GM18505 (cell line): Measurements from ENCODE around the gene SYCP1.
"Not testable (repeated sequence)": the region's sequence is repeated elsewhere in the genome, so short reads cannot be mapped to it uniquely, and the experiment has no call there.

Experiments used
- ATAC-seq: cut with Tn5 transposase; IDR thresholded peaks from one replicate; pipeline ENCODE4 v1.9.1; 2021; ENCODE audit not compliant: unreplicated experiment
- POLR2A ChIP-seq: IDR thresholded peaks from 4 replicates; pipeline ENCODE4 v1.6.1; 2011; ENCODE audit warnings: borderline replicate concordance; ENCODE audit not compliant: insufficient read depth, insufficient read length; ENCODE audit errors: extremely low read depth

The SYCP1 gene, protein sequence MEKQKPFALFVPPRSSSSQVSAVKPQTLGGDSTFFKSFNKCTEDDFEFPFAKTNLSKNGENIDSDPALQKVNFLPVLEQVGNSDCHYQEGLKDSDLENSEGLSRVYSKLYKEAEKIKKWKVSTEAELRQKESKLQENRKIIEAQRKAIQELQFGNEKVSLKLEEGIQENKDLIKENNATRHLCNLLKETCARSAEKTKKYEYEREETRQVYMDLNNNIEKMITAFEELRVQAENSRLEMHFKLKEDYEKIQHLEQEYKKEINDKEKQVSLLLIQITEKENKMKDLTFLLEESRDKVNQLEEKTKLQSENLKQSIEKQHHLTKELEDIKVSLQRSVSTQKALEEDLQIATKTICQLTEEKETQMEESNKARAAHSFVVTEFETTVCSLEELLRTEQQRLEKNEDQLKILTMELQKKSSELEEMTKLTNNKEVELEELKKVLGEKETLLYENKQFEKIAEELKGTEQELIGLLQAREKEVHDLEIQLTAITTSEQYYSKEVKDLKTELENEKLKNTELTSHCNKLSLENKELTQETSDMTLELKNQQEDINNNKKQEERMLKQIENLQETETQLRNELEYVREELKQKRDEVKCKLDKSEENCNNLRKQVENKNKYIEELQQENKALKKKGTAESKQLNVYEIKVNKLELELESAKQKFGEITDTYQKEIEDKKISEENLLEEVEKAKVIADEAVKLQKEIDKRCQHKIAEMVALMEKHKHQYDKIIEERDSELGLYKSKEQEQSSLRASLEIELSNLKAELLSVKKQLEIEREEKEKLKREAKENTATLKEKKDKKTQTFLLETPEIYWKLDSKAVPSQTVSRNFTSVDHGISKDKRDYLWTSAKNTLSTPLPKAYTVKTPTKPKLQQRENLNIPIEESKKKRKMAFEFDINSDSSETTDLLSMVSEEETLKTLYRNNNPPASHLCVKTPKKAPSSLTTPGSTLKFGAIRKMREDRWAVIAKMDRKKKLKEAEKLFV

DNA sequence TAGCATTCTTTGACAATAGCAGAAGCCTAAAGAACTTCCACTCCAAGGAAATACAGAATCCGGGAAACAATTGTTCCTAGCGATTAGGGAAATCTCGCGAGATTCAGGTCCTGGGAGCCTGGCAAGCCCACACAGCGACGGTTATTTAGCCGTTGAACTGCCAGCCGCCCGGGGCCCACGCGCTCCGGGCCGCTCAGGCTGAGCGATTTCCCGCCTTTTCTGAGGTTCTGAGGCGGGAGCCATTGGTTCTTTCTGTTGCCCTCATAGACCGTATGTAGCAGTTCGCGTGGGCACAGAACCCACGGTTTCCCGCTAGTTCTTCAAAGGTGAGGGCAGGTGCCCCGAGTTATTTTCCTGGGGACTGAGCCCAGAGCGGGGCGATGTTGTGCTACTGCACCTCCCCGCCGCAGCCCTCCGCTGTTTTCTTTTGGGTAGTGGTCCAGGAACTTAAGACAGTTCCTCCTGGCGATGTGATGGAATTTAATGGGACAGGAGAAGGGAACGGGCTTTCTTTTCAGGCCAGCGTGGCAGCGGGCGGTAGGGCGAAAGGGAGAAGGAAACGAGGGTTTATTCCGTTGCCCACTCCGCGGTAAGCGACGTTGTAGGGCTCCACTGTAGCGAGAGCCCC is at the start of gene SYCP1:
TSS of gene SYCP1 (plus strand) at position 171 of the 628 bp plus-strand sequence. CDS start 602 bp downstream, outside the sequence.
- TF ChIP-seq POLR2A: no peak
- ATAC-seq: no peak

DNA sequence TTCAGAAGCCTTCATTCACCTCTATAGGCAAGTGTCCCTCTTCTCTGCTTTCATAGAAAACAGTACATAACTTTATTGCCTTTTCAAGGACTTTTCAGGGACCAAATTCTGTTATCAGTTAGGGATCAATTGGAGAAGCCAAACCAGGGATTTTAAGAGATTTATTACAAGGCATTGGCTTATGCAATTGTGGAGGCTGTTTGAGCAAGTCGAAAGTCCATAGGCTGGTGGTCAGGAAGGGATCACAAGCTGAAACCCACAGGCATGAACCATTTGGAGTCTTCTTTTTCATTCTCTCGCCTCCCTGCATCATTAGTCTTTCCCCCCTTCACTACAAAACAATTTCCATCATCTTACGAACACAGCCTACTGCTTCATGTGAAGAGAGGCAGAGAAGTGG is 34.8 kb upstream of the SYCP1 start:
- ATAC-seq: no peak
- TF ChIP-seq POLR2A: no peak

DNA sequence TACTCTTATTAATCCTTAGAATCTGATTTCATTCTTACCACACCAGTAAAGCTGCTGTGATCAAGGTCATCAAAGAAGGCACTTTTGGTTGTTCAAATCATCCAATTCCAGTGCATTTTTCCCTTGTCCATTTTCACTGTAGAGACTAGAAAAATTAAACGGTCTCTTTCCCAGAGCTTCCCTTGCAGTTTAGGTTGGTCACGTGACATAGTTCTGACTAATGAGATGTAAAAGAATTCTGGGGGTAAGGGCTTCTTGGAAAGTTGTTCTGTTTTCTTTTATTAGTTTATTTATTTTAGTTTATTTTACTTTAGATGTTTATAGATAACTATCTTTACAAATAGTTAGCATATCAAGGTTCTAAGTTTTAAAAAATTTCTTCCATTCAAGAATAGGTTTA is 34.3 kb upstream of the SYCP1 start:
- ATAC-seq: no peak
- TF ChIP-seq POLR2A: no peak

DNA sequence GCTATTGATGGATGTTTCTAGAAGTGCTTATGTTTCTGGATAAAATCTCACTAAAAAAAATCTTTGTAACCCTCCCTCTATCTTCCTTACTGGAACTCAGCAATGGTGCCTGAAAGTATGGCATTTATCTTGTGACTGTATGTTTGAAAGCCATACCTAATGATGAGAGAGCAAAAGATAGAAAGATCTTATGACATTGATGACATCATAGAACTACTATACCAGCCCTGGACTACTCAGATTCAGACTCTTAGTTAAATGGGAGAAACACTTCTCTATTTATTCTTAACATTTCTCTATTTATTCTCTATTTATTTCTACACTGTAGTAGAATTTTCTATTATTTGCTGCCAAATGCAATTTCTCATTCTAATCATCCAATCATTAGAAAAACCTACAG is 32.7 kb upstream of the SYCP1 start:
- TF ChIP-seq POLR2A: no peak
- ATAC-seq: no peak

DNA sequence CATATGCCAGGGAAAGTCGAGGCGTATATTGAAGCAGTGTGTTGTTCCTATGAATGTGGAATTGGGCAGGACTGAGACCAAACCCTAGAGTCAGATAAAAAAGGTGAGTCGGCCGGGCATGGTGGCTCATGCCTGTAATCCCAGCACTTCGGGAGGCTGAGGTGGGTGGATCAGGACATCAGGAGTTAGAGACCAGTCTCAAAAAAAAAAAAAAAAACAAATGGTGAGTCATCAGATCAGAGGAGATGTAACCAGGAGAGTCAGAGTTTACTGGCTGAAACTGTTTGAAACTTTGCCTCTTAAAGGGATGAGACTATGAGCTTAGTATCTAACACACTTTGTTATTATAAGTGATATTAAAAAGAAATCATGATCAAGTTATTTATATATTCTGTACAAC is 26.4 kb upstream of the SYCP1 start:
- no peak for ATAC-seq
- no peak for TF ChIP-seq POLR2A

DNA sequence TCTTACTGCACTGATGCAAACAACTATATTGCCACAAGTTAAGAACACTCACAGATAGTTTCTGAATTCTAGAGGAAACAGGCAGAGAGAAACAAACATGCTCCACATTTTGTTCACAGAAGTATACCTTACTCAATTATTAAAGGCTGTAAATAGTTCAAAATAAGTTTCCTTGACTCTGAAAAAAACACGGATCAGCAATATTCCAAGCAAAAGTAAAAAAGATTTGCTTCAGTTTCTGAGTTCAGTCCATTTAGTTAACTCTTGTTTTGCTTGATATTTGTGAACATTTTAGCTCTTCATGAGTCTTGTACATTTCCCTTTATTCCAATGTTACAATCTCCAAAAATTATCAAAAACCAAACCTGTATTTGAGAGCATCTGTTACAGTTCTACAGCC is 24.6 kb upstream of the SYCP1 start:
- ATAC-seq: not testable (repeated sequence)

DNA sequence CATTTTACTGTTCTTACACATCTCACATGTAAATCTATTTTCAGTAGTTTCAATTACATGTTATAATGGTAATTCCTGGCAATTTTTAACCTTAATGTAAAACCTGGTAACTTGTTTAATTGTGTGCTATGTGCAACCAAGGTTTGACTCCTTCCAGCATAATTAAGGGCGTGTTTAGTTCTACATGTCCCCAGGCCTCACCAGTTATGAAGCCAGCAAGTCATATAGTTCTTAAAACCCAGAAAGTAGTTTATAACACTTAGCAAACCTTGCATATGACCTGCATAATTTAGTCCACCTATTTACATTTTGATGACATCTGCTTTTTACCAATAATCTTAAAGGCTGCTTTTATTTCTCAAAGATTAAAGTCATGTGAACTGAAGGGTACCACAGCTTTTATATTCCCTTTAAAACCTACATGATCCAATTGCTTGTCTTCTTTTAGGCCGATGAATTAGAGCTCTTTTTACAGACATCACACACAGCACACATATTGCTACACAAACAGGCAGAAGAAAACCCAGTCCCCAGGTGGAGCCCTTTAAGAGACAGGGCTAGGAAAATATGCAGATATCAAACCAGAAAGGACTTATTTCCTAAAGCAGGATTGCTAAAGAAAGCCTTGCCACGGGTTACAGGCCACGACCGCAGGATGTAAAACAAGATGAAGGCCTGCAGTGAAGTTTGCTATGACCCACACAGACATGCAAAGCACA is 23.2 kb upstream of the SYCP1 start:
- TF ChIP-seq POLR2A: no peak
- no peak for ATAC-seq

DNA sequence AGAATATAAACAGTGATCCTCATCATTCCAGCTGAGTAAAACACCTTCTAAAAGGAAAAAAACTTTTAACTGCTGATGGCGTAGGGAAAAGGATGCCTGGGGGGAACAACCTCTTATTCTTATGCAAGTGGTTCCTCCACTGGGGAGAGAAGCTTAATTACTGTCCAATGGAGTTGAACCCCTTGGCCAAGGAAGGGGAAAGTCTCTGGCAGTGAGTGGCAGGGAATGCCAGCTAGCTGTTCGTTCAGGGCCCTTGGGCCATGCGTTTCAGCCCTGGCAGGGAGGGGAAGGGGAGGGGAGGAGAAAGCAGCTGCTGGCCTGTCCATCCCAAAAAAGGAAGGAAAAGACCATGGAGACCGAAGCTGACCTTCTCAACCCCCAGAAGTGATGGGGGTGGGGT is 22.6 kb upstream of the SYCP1 start:
- TF ChIP-seq POLR2A: no peak
- ATAC-seq: no peak

DNA sequence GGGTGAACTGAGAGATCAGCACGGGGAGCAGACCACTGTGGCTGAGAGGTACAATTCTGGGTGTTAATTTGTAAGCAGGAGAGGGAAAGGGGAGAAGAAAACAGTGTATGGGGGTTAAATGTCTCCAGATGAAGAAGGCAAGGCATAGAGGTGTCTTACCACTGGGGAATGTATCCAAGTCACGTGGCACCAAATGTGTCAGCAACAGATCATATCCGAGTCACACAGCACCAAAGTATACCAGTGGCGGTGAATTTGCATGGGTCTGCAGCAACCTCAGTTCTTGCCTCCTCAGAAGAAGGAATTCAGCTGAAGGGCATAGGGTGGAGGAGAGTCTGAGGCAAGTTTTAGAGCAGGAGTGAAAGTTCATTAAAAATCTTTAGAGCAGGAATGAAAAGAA is 21.2 kb upstream of the SYCP1 start:
- no peak for ATAC-seq
- TF ChIP-seq POLR2A: no peak

DNA sequence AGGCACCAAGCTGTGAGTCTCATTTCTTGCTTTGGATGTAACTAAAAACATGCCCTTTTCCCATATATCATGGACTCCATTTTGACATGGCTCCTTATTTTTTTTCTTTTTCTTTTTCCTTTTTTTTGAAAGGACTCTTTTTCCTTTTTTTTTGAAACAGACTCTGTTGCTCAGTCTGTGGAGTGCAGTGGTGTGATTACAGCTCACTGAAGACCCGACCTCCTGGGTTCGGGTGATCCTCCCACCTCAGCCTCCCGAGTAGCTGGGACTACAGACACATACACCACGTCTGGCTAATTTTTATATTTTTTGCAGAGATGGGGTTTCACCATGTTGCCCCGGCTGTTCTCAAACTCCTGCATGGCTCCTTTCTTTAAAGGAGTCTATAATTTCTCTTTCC is 10.4 kb upstream of the SYCP1 start:
- no peak for ATAC-seq
- no peak for TF ChIP-seq POLR2A

DNA sequence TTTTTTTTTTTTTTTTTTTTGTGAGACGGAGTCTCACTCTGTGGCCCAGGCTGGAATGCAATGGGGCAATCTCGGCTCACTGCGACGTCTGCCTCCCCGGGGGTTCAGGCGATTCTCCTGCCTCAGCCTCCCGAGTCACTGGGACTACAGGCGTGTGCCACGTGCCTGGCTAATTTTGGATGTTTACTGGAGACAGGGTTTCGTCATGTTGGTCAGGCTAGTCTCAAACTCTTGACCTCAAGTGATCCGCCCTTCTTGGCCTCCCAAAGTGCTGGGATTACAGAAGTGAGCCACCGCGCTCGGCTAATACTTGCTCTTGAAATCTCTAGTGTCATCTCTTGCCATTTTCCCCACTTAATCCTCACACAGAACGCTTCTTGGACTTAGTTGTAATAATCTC is 1.1 kb upstream of the SYCP1 start:
- no peak for TF ChIP-seq POLR2A
- no peak for ATAC-seq

DNA sequence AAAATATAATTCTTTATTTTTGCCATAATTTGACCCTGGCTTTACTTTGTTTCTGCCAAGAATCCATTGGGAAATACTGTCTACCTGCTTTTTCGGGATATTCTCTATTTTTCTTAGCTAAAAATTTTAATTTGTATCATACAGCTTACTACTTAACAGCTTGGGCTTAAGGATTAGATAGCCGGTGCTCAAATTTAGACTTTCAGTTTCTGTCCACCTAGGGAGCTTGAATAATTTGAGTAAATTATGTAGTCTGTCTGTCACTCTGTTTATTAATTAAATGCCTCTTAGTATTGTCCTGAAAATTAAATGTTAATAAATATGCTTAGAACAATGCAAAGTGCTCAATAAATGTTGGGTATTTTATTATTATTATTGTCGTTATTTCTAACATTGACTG is 6.7 kb downstream of the SYCP1 start:
- no peak for ATAC-seq
- no peak for TF ChIP-seq POLR2A
